SK-N-SH (cell line): ENCODE data around the gene RASL10A. TPM values are rescaled to one million over a fixed set of nuclear protein-coding genes. Genes with fewer than 3 reads are reported as not detected.

ENCODE experiments used
- CTCF ChIA-PET: fragments of 300-600, 350-600 bp; formaldehyde crosslinking; extraction: SDS; loops from one replicate; lab custom pipeline; 2021; lab: Yijun Ruan, JAX
- POLR2A ChIA-PET: fragments of 350-600 bp; sonication (Branson Sonifier 250); formaldehyde crosslinking; extraction: SDS; loops from one replicate; lab custom pipeline; 2020; ENCODE audit warnings: antibody characterized with exemption, inconsistent platforms; lab: Yijun Ruan, JAX
- DNase-seq: peaks from one replicate; pipeline ENCODE4 v3.0.0; 2012
- H2AFZ ChIP-seq: fragments of 200-600 bp; sonication (generic); 2 replicates; pipeline ENCODE4 v1.8.1; 2016; ENCODE audit warnings: antibody characterized with exemption, mild to moderate bottlenecking, low read depth
- H3F3A ChIP-seq: fragments of 200-600 bp; sonication (generic); replicated peaks from 2 replicates; pipeline ENCODE3; 2016; ENCODE audit warnings: antibody characterized with exemption, mild to moderate bottlenecking; ENCODE audit not compliant: insufficient read depth
- H3K27ac ChIP-seq, 2 experiments: fragments of 200-500 bp in 1 of 2; fragments of 200-600 bp in 1 of 2; sonication (Bioruptor generic) in 1 of 2; sonication (generic), shearing (Covaris generic) in 1 of 2; 2 replicates each; pipeline versions ENCODE4 v1.5.1 to v1.6.1; 2014 to 2016; ENCODE audit warnings: low read depth in 2 of 2, inconsistent platforms in 1 of 2, low read length in 1 of 2, mild to moderate bottlenecking in 1 of 2, mixed read lengths in 1 of 2
- H3K27me3 ChIP-seq: fragments of 200-600 bp; sonication (generic), shearing (Covaris generic); 2 replicates; pipeline ENCODE4 v1.6.1; 2016; ENCODE audit warnings: mixed run types; ENCODE audit not compliant: insufficient read depth
- H3K36me3 ChIP-seq, 2 experiments: fragments of 200-500 bp in 1 of 2; fragments of 200-600 bp in 1 of 2; sonication (Bioruptor generic) in 1 of 2; sonication (generic) in 1 of 2; replicated peaks in 1 of 2; 2 replicates each; pipeline versions ENCODE3 to v1.5.1; 2014 to 2016; ENCODE audit warnings: low read length in 1 of 2, mild to moderate bottlenecking in 1 of 2; ENCODE audit not compliant: insufficient read depth in 2 of 2, control insufficient read depth in 1 of 2
- H3K4me1 ChIP-seq, 2 experiments: fragments of 200-500 bp in 1 of 2; fragments of 200-600 bp in 1 of 2; sonication (Bioruptor generic) in 1 of 2; sonication (generic), shearing (Covaris generic) in 1 of 2; 2 replicates each; pipeline versions ENCODE4 v1.5.1 to v1.6.1; 2014 to 2016; ENCODE audit warnings: low read depth in 1 of 2, low read length in 1 of 2, mixed run types in 1 of 2; ENCODE audit not compliant: insufficient read depth in 2 of 2, control insufficient read depth in 1 of 2
- H3K4me2 ChIP-seq: fragments of 200-600 bp; sonication (generic), shearing (Covaris generic); 2 replicates; pipeline ENCODE4 v1.6.1; 2017; ENCODE audit warnings: mixed run types
- H3K4me3 ChIP-seq, 2 experiments: fragments of 200-500 bp in 1 of 2; fragments of 200-600 bp in 1 of 2; sonication (Bioruptor generic) in 1 of 2; sonication (generic), shearing (Covaris generic) in 1 of 2; 2 replicates each; pipeline versions ENCODE4 v1.5.1 to v1.8.1; 2014 to 2016; ENCODE audit warnings: low read depth in 2 of 2, inconsistent platforms in 1 of 2, low read length in 1 of 2, mild to moderate bottlenecking in 1 of 2, mixed read lengths in 1 of 2, moderate library complexity in 1 of 2
- H3K79me2 ChIP-seq: fragments of 200-600 bp; sonication (generic); 2 replicates; pipeline ENCODE4 v1.8.1; 2017; ENCODE audit warnings: mild to moderate bottlenecking; ENCODE audit not compliant: insufficient read depth
- H3K9ac ChIP-seq: fragments of 200-600 bp; sonication (generic); 2 replicates; pipeline ENCODE4 v1.6.1; 2017; ENCODE audit warnings: mixed run types
- H3K9me2 ChIP-seq: fragments of 200-600 bp; sonication (generic); 2 replicates; pipeline ENCODE4 v1.6.1; 2017; ENCODE audit warnings: mixed run types
- H3K9me3 ChIP-seq: fragments of 200-600 bp; sonication (generic); 2 replicates; pipeline ENCODE4 v1.6.1; 2017; ENCODE audit warnings: mixed run types, mild to moderate bottlenecking, moderate library complexity
- H4K20me1 ChIP-seq: fragments of 200-600 bp; sonication (generic); 2 replicates; pipeline ENCODE4 v1.6.1; 2017; ENCODE audit warnings: mild to moderate bottlenecking, mixed run types; ENCODE audit not compliant: insufficient read depth
- ELF1 ChIP-seq: IDR thresholded peaks from 2 replicates; pipeline ENCODE4 v1.4.0; 2012
- EP300 ChIP-seq, 2 experiments: IDR thresholded peaks; 2 replicates each; pipeline versions ENCODE4 v1.4.0 to v1.6.1; 2012; ENCODE audit warnings: borderline replicate concordance in 1 of 2, low read depth in 1 of 2, low read length in 1 of 2
- EZH2phosphoT487 ChIP-seq: fragments of 200-600 bp; sonication (generic); IDR thresholded peaks from 2 replicates; pipeline ENCODE4 v1.6.1; 2017; ENCODE audit warnings: low read depth, mixed run types, mild to moderate bottlenecking, antibody characterized with exemption, moderate library complexity, borderline replicate concordance
- FOSL2 ChIP-seq: IDR thresholded peaks from 2 replicates; pipeline ENCODE4 v1.4.0; 2012; ENCODE audit warnings: low read depth, mild to moderate bottlenecking, moderate library complexity, borderline replicate concordance
- FOXJ3 ChIP-seq: sonication (generic); formaldehyde crosslinking; IDR thresholded peaks from 2 replicates; pipeline ENCODE4 v1.5.1; 2020; ENCODE audit warnings: mild to moderate bottlenecking, missing genetic modification reagents
- FOXM1 ChIP-seq: IDR thresholded peaks from 2 replicates; pipeline ENCODE4 v1.4.0; 2012; ENCODE audit warnings: low read depth, mild to moderate bottlenecking
- MXI1 ChIP-seq: IDR thresholded peaks from 2 replicates; pipeline ENCODE4 v1.6.1; 2012; ENCODE audit warnings: mild to moderate bottlenecking, low read depth, low read length, improper control_type of control experiment
- NFIC ChIP-seq: IDR thresholded peaks from 2 replicates; pipeline ENCODE4 v1.4.0; 2012; ENCODE audit warnings: borderline replicate concordance
- POLR2AphosphoS5 ChIP-seq: IDR thresholded peaks from 2 replicates; pipeline ENCODE4 v1.6.1; 2012; ENCODE audit warnings: low read depth, low read length
- RAD21 ChIP-seq: IDR thresholded peaks from 2 replicates; pipeline ENCODE4 v1.6.1; 2012; ENCODE audit warnings: mild to moderate bottlenecking, low read length
- RFX5 ChIP-seq: IDR thresholded peaks from 2 replicates; pipeline ENCODE4 v1.6.1; 2012; ENCODE audit warnings: mild to moderate bottlenecking, improper control_type of control experiment, low read length
- RXRA ChIP-seq: IDR thresholded peaks from 2 replicates; pipeline ENCODE4 v1.4.0; 2012; ENCODE audit warnings: low read depth, mild to moderate bottlenecking, borderline replicate concordance
- SIN3A ChIP-seq: IDR thresholded peaks from 2 replicates; pipeline ENCODE4 v1.6.1; 2012; ENCODE audit warnings: low read depth, mild to moderate bottlenecking, low read length, moderate library complexity, borderline replicate concordance
- SMC3 ChIP-seq: IDR thresholded peaks from 2 replicates; pipeline ENCODE4 v1.6.1; 2012; ENCODE audit warnings: low read depth, low read length, improper control_type of control experiment
- TAF1 ChIP-seq: IDR thresholded peaks from 2 replicates; pipeline ENCODE4 v1.6.1; 2012; ENCODE audit warnings: low read depth, mild to moderate bottlenecking, low read length, moderate library complexity, borderline replicate concordance
- WGBS: methylation state at CpG from one replicate; pipeline ENCODE4 v1.1.6; 2017; ENCODE audit warnings: low lambda C conversion rate; 5-methylcytosine and 5-hydroxymethylcytosine counted together
- polyA plus RNA-seq, 3 experiments: library from polyadenylated mRNA; depleted of rRNA; stranded (reverse); fragments of >200 nt; gene quantifications; 2 replicates each; pipeline ENCODE4 v1.2.3, GENCODE V29; 2012
- TF ChIP-seq, protein P1 (sequence below): IDR thresholded peaks from 2 replicates; pipeline ENCODE4 v1.4.0; 2012; ENCODE audit warnings: low read depth, borderline replicate concordance
- TF ChIP-seq, protein P2 (sequence below): IDR thresholded peaks from 2 replicates; pipeline ENCODE4 v1.6.1; 2012; ENCODE audit warnings: mild to moderate bottlenecking, low read depth, low read length, moderate library complexity
- TF ChIP-seq, protein P3 (sequence below): fragments of 200-600 bp; sonication (generic); IDR thresholded peaks from 2 replicates; pipeline ENCODE4 v1.6.1; 2017; ENCODE audit warnings: antibody characterized with exemption, mild to moderate bottlenecking, moderate library complexity
- TF ChIP-seq, protein P4 (sequence below): fragments of 150-350 bp; IDR thresholded peaks from 2 replicates; pipeline ENCODE4 v1.6.1; 2017; ENCODE audit warnings: antibody characterized with exemption, low read length, low read depth, borderline replicate concordance

The RASL10A gene
- polyA plus RNA-seq, 1 of the 3 experiments (the other 2 are of a cell fraction) = 0.36 TPM

DNA sequence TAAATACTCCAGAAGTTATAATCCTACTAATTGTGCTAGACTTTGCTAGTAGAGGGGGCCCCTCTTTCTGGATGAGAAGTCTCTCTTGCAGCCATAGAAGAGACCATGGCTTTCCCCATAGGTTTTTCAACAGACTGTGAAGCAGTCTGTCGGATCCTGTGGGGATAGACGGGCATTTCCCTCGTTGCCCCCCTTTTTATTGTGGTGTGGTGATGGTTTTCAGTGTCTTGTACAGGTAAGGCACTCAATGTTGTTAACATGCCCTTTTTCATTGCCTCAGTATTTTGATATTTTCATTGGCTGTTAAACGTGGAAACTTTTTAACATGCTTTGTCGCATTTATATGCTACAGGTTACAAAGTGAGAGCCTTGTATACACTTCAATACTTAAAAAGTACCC, 25.4 kb downstream of the RASL10A start:
- H3K79me2 ChIP-seq = peaks cover 94% of the 10 kb centered on the region

More for the DNA sequence above, 25.4 kb downstream of the RASL10A start:
- peaks cover 73 to 98% of the 10 kb centered on the region in 2 experiments for H3K36me3 ChIP-seq
- no peak for DNase-seq
- no peak overlapping the region for H3K9ac ChIP-seq
- no peak overlapping the region for H3K27ac ChIP-seq
- no peak overlapping the region for H3K4me2 ChIP-seq
- TF ChIP-seq, protein P1, sequence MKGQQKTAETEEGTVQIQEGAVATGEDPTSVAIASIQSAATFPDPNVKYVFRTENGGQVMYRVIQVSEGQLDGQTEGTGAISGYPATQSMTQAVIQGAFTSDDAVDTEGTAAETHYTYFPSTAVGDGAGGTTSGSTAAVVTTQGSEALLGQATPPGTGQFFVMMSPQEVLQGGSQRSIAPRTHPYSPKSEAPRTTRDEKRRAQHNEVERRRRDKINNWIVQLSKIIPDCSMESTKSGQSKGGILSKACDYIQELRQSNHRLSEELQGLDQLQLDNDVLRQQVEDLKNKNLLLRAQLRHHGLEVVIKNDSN = no peak
- TF ChIP-seq MXI1 (no peak), EP300 (IDR thresholded peaks at IDR 0.05; ENCODE audit: borderline replicate concordance in 1 of 2, low read depth in 1 of 2, low read length in 1 of 2) (no peak), SMC3 (no peak), EZH2phosphoT487 (no peak), POLR2AphosphoS5 (no peak), FOXM1 (no peak), RAD21 (no peak), FOXJ3 (CRISPR knock-in tag) (no peak), RFX5 (no peak), ELF1 (no peak), FOSL2 (no peak), NFIC (no peak), RXRA (no peak), TAF1 (no peak), SIN3A (no peak)
- TF ChIP-seq, protein P2, sequence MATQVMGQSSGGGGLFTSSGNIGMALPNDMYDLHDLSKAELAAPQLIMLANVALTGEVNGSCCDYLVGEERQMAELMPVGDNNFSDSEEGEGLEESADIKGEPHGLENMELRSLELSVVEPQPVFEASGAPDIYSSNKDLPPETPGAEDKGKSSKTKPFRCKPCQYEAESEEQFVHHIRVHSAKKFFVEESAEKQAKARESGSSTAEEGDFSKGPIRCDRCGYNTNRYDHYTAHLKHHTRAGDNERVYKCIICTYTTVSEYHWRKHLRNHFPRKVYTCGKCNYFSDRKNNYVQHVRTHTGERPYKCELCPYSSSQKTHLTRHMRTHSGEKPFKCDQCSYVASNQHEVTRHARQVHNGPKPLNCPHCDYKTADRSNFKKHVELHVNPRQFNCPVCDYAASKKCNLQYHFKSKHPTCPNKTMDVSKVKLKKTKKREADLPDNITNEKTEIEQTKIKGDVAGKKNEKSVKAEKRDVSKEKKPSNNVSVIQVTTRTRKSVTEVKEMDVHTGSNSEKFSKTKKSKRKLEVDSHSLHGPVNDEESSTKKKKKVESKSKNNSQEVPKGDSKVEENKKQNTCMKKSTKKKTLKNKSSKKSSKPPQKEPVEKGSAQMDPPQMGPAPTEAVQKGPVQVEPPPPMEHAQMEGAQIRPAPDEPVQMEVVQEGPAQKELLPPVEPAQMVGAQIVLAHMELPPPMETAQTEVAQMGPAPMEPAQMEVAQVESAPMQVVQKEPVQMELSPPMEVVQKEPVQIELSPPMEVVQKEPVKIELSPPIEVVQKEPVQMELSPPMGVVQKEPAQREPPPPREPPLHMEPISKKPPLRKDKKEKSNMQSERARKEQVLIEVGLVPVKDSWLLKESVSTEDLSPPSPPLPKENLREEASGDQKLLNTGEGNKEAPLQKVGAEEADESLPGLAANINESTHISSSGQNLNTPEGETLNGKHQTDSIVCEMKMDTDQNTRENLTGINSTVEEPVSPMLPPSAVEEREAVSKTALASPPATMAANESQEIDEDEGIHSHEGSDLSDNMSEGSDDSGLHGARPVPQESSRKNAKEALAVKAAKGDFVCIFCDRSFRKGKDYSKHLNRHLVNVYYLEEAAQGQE = no peak
- TF ChIP-seq, protein P3, sequence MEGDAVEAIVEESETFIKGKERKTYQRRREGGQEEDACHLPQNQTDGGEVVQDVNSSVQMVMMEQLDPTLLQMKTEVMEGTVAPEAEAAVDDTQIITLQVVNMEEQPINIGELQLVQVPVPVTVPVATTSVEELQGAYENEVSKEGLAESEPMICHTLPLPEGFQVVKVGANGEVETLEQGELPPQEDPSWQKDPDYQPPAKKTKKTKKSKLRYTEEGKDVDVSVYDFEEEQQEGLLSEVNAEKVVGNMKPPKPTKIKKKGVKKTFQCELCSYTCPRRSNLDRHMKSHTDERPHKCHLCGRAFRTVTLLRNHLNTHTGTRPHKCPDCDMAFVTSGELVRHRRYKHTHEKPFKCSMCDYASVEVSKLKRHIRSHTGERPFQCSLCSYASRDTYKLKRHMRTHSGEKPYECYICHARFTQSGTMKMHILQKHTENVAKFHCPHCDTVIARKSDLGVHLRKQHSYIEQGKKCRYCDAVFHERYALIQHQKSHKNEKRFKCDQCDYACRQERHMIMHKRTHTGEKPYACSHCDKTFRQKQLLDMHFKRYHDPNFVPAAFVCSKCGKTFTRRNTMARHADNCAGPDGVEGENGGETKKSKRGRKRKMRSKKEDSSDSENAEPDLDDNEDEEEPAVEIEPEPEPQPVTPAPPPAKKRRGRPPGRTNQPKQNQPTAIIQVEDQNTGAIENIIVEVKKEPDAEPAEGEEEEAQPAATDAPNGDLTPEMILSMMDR = no peak
- TF ChIP-seq, protein P4, sequence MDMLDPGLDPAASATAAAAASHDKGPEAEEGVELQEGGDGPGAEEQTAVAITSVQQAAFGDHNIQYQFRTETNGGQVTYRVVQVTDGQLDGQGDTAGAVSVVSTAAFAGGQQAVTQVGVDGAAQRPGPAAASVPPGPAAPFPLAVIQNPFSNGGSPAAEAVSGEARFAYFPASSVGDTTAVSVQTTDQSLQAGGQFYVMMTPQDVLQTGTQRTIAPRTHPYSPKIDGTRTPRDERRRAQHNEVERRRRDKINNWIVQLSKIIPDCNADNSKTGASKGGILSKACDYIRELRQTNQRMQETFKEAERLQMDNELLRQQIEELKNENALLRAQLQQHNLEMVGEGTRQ = no peak
- H4K20me1 ChIP-seq = peaks cover 81% of the 10 kb centered on the region
- no peak overlapping the region for H3K4me3 ChIP-seq
- ChIA-PET POLR2A (no interaction called here), CTCF (no interaction called here)
- peaks cover 24% of the 10 kb centered on the region for H3F3A ChIP-seq
- H3K27me3 ChIP-seq = no peaks in the 10 kb centered on the region
- WGBS = 81% methylated on average over 5 of the region's 5 CpGs
- no peaks in the 10 kb centered on the region for H3K4me1 ChIP-seq
- H2AFZ ChIP-seq = no peak overlapping the region
- no peaks in the 10 kb centered on the region for H3K9me3 ChIP-seq
- no peaks in the 10 kb centered on the region for H3K9me2 ChIP-seq
